Loucy (cell line): ENCODE measurements around the gene BCL2.

Source experiments
- CTCF ChIP-seq: fragments of 200-600 bp; sonication (generic); conservative IDR thresholded peaks from 2 replicates; pipeline ENCODE4 v1.5.1; 2014; ENCODE audit warnings: mild to moderate bottlenecking, antibody characterized with exemption, low read length
- EZH2phosphoT487 ChIP-seq: fragments of 200-600 bp; IDR thresholded peaks from 2 replicates; pipeline ENCODE4 v1.6.1; 2018; ENCODE audit warnings: antibody characterized with exemption, mild to moderate bottlenecking, moderate library complexity, borderline replicate concordance

- no peak for TF ChIP-seq CTCF
- TF ChIP-seq EZH2phosphoT487 = no peak
Measured at GRCh38 chr18:63220903-63221302, 98.7 kb downstream of the BCL2 start.
